Measurements from ENCODE around the gene KDM3B. TPM values are rescaled to one million over a fixed set of nuclear protein-coding genes. Genes with fewer than 3 reads are reported as not detected.

KDM3B gene
- total and polyA plus RNA-seq, 9 of the 15 experiments (the other 6 are each of a cell fraction or from before 2014, with no cell fraction given) = 13.8 to 62.8 (median 41.9) TPM

DNA sequence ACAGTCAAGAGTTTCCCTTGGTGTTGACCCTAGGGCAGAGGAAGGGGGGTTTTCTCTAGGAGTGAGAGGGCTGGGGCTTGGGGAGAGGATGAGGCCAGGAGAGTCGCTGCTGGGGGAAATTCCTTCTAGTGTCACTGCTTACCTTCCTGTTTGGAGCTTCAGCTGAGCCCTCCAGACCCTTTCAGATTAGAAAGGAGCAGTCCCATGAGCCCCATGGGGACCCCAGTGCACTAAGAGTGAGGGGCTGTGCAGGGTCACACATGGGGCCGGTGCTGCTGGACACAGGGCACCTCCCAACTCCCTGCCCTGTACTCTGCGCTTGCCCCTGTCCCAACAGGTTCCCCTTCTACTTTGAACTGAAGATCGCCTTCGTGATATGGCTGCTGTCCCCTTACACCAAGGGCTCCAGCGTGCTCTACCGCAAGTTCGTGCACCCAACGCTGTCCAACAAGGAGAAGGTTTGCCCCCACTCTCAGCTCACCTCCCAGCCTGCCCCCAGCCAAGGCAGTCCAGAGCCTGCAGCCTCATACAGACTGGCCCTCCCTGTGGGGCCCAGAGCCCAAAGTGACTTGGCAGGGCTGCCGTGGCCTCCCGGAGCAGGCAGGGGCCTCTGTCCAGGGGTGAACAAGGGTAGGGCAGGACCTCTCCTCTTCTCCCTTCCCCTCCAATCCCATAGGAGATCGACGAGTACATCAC is 91.7 kb downstream of the KDM3B start:
- peak overlapping the region in 1 of 2 experiments; percentile 48; a peak in 1 of 4 replicates for H3K9ac ChIP-seq (ENCODE audit: insufficient read depth in 1 of 2, low read depth in 2 of 2, low read length in 2 of 2)
- H3K4me3 ChIP-seq = no peak overlapping the region
- no peaks in the 10 kb centered on the region for H3K36me3 ChIP-seq (ENCODE audit: control insufficient read depth, insufficient read depth, low read length)
- ChIA-PET POLR2A (interaction anchor here (0.5 to 2.0 kb wide), 4 partner anchors 21 to 100 kb away, joined by 3 to 6 read pairs (median 3); partner anchors contain the start of gene EGR1), CTCF (ENCODE audit: low intra/inter-chr PET ratio) (no interaction called here)
- DNase-seq (ENCODE audit: extremely low read depth in 1 of 4, low spot score in 3 of 4) (no peak), FAIRE-seq (no peak), ATAC-seq (no peak)
- 68% methylated on average over 8 of the region's 13 CpGs for WGBS (ENCODE audit: insufficient coverage, low coverage, missing lambda C conversion rate)
- no peak overlapping the region for H3K4me2 ChIP-seq (ENCODE audit: insufficient read depth, low read length)
- no peaks in the 10 kb centered on the region for H3K27me3 ChIP-seq (ENCODE audit: control insufficient read depth in 2 of 2, insufficient read depth in 2 of 2, low read length in 2 of 2)
- no peaks in the 10 kb centered on the region for H3K9me1 ChIP-seq (ENCODE audit: control insufficient read depth, insufficient read depth, low read length)
- H3K4me1 ChIP-seq (replicated peaks in 1 of 2; ENCODE audit: control insufficient read depth in 2 of 2, insufficient read depth in 2 of 2, low read length in 2 of 2) = peaks cover 8 to 35% of the 10 kb centered on the region in 2 experiments; a peak in 4 of 5 replicates
- 0 out of 2 replicates have a peak, but pooled peaks cover 4% of the 10 kb centered on the region for H4K20me1 ChIP-seq (replicated peaks; ENCODE audit: control insufficient read depth, insufficient read depth, low read length)
- no peaks in the 10 kb centered on the region for H3K9me3 ChIP-seq (replicated peaks; ENCODE audit: control insufficient read depth, insufficient read depth, low read depth, low read length)
- intact Hi-C loops (cut with micrococcal nuclease) = no loop called here
- TF ChIP-seq, protein P1, sequence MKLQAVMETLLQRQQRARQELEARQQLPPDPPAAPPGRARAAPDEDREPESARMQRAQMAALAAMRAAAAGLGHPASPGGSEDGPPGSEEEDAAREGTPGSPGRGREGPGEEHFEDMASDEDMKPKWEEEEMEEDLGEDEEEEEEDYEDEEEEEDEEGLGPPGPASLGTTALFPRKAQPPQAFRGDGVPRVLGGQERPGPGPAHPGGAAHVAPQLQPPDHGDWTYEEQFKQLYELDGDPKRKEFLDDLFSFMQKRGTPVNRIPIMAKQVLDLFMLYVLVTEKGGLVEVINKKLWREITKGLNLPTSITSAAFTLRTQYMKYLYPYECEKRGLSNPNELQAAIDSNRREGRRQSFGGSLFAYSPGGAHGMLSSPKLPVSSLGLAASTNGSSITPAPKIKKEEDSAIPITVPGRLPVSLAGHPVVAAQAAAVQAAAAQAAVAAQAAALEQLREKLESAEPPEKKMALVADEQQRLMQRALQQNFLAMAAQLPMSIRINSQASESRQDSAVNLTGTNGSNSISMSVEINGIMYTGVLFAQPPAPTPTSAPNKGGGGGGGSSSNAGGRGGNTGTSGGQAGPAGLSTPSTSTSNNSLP (IDR thresholded peaks at IDR 0.05; ENCODE audit: borderline replicate concordance, low read depth, low read length) = no peak
- TF ChIP-seq BCL6 (CRISPR knock-in tag; IDR thresholded peaks at IDR 0.05) = no peak
- in situ Hi-C loops (cut with MboI) = no loop called here
- no peak overlapping the region for H2AFZ ChIP-seq (ENCODE audit: low read depth, low read length)
- BruUV-seq (replicated peaks) = no TSS peak
- no peak overlapping the region for H3K27ac ChIP-seq (ENCODE audit: extremely low read depth, low read depth, low read length)
- H3K79me2 ChIP-seq (ENCODE audit: control insufficient read depth, insufficient read depth, low read length) = no peaks in the 10 kb centered on the region
